GOT3 (cell line): ENCODE measurements around the gene CSF3R.

Experiments
- DNase-seq: peaks from one replicate; lab custom pipeline; 2025; ENCODE audit warnings: mixed read lengths; lab: John Stamatoyannopoulos, UW

Gene CSF3R

GRCh38 chr1:36419569-36419968 is 63.1 kb downstream of the CSF3R start:
- no peak for DNase-seq

GRCh38 chr1:36419140-36419539 is 63.6 kb downstream of the CSF3R start:
- no peak for DNase-seq

GRCh38 chr1:36417931-36418330 is 64.8 kb downstream of the CSF3R start:
- DNase-seq = no peak
